ENCODE results near the gene RARRES2. TPM values are rescaled to one million over a fixed set of nuclear protein-coding genes. Genes with fewer than 3 reads are reported as not detected.
"Not testable (repeated sequence)": the region's sequence is repeated elsewhere in the genome, so short reads cannot be mapped to it uniquely, and the experiment has no call there.

RARRES2 gene
- total RNA-seq, 1 donor from 2014 or later, result 19.4 TPM

- H3K4me1 Mint-ChIP-seq (ENCODE audit: low read depth, unreplicated experiment); H4K20me1 ChIP-seq (ENCODE audit: insufficient read depth, low read length); H3K4me3 Mint-ChIP-seq (ENCODE audit: unreplicated experiment); H3K9ac ChIP-seq (ENCODE audit: low read length); H3K4me3 ChIP-seq (ENCODE audit: insufficient read depth, low read depth, low read length); H3K4me1 ChIP-seq (ENCODE audit: insufficient read depth, low read length); H3K36me3 ChIP-seq (ENCODE audit: insufficient read depth, low read length); H3K27ac Mint-ChIP-seq (ENCODE audit: unreplicated experiment); H2AFZ ChIP-seq (ENCODE audit: low read depth, low read length); H3K36me3 Mint-ChIP-seq (ENCODE audit: low read depth, unreplicated experiment); H3K9me3 ChIP-seq (ENCODE audit: insufficient read depth, low read depth, low read length); H3K4me2 ChIP-seq (ENCODE audit: low read length); H3K9me3 Mint-ChIP-seq (ENCODE audit: unreplicated experiment); FAIRE-seq; H3K27me3 Mint-ChIP-seq (ENCODE audit: low read depth, unreplicated experiment); H3K27me3 ChIP-seq (ENCODE audit: insufficient read depth, low read length); H3K79me2 ChIP-seq (ENCODE audit: insufficient read depth, low read length); DNase-seq (ENCODE audit: low read depth); H3K27ac ChIP-seq (ENCODE audit: low read depth, low read length): not testable (repeated sequence)
These were observed 51.1 kb downstream of the RARRES2 start for GRCh38 chr7:150290317-150290716.

- not testable (repeated sequence) for H2AFZ ChIP-seq (ENCODE audit: low read depth, low read length); FAIRE-seq; H3K4me2 ChIP-seq (ENCODE audit: low read length); H3K27me3 ChIP-seq (ENCODE audit: insufficient read depth, low read length); H3K36me3 Mint-ChIP-seq (ENCODE audit: low read depth, unreplicated experiment); H3K4me1 Mint-ChIP-seq (ENCODE audit: low read depth, unreplicated experiment); H3K36me3 ChIP-seq (ENCODE audit: insufficient read depth, low read length); H3K4me3 ChIP-seq (ENCODE audit: insufficient read depth, low read depth, low read length); H3K9me3 Mint-ChIP-seq (ENCODE audit: unreplicated experiment); H3K27ac ChIP-seq (ENCODE audit: low read depth, low read length); H3K27ac Mint-ChIP-seq (ENCODE audit: unreplicated experiment); H3K79me2 ChIP-seq (ENCODE audit: insufficient read depth, low read length); H3K9ac ChIP-seq (ENCODE audit: low read length); H4K20me1 ChIP-seq (ENCODE audit: insufficient read depth, low read length); H3K27me3 Mint-ChIP-seq (ENCODE audit: low read depth, unreplicated experiment); DNase-seq (ENCODE audit: low read depth); H3K4me3 Mint-ChIP-seq (ENCODE audit: unreplicated experiment); H3K4me1 ChIP-seq (ENCODE audit: insufficient read depth, low read length); H3K9me3 ChIP-seq (ENCODE audit: insufficient read depth, low read depth, low read length)
These were observed 52.6 kb downstream of the RARRES2 start for GRCh38 chr7:150288816-150289215.

Other genes with a start within 250 kb of the RARRES2 start
- 0.24 and 0.45 TPM in 2 replicates for gene LRRC61, start 18.3 kb downstream of the RARRES2 start, total RNA-seq
- 0.25 TPM in 1 of 2 replicates, not detected in the other for gene ACTR3C, start 18.1 kb downstream of the RARRES2 start, total RNA-seq
- 80.1 and 95.3 TPM in 2 replicates for gene REPIN1, start 27.2 kb upstream of the RARRES2 start, total RNA-seq
- gene ZNF775, start 37.7 kb upstream of the RARRES2 start, total RNA-seq, result 6.4 and 6.5 TPM in 2 replicates
- gene GIMAP8, start 109.0 kb upstream of the RARRES2 start, total RNA-seq, result not detected in 2 replicates
- gene GIMAP7, start 173.2 kb upstream of the RARRES2 start, total RNA-seq, result not detected in 2 replicates
- not detected in 2 replicates for gene GIMAP4, start 225.8 kb upstream of the RARRES2 start, total RNA-seq